Ectodermal cell (in vitro differentiated cells): ENCODE results near the gene ACAP2.
"Not testable (repeated sequence)": the region's sequence is repeated elsewhere in the genome, so short reads cannot be mapped to it uniquely, and the experiment has no call there.

Experiments
- H3K27ac ChIP-seq: 2 replicates; pipeline ENCODE4 v1.7.0; 2013; ENCODE audit warnings: mild to moderate bottlenecking, low read depth, low read length; ENCODE audit not compliant: insufficient read depth, poor library complexity, severe bottlenecking
- H3K27me3 ChIP-seq: 2 replicates; pipeline ENCODE4 v1.7.0; 2013; ENCODE audit warnings: mild to moderate bottlenecking, low read length; ENCODE audit not compliant: insufficient read depth, control insufficient read depth, poor library complexity, severe bottlenecking
- H3K36me3 ChIP-seq: one replicate; pipeline ENCODE4 v1.7.0; 2013; ENCODE audit warnings: low read length; ENCODE audit not compliant: control insufficient read depth, insufficient read depth
- H3K4me1 ChIP-seq: one replicate; pipeline ENCODE4 v1.7.0; 2013; ENCODE audit warnings: low read length; ENCODE audit not compliant: control insufficient read depth, insufficient read depth
- H3K4me3 ChIP-seq: 2 replicates; pipeline ENCODE4 v1.7.0; 2013; ENCODE audit warnings: low read depth, low read length, control low read depth; ENCODE audit not compliant: insufficient read depth
- H3K9me3 ChIP-seq: 2 replicates; pipeline ENCODE4 v1.7.0; 2013; ENCODE audit warnings: mild to moderate bottlenecking, low read length, moderate library complexity; ENCODE audit not compliant: control insufficient read depth
- WGBS, 2 experiments: methylation state at CpG; one replicate each; pipeline ENCODE4 v1.1.7; 2013; ENCODE audit warnings: missing lambda C conversion rate in 2 of 2; 5-methylcytosine and 5-hydroxymethylcytosine counted together

The ACAP2 gene

GRCh38 chr3:195357797-195358196 is 85.0 kb downstream of the ACAP2 start:
- H3K27ac ChIP-seq, H3K4me1 ChIP-seq, H3K9me3 ChIP-seq, H3K4me3 ChIP-seq, H3K36me3 ChIP-seq, H3K27me3 ChIP-seq: not testable (repeated sequence)
- 63 to 78% methylated on average over 1 to 2 of the region's 2 CpGs for WGBS, 2 experiments

DNA sequence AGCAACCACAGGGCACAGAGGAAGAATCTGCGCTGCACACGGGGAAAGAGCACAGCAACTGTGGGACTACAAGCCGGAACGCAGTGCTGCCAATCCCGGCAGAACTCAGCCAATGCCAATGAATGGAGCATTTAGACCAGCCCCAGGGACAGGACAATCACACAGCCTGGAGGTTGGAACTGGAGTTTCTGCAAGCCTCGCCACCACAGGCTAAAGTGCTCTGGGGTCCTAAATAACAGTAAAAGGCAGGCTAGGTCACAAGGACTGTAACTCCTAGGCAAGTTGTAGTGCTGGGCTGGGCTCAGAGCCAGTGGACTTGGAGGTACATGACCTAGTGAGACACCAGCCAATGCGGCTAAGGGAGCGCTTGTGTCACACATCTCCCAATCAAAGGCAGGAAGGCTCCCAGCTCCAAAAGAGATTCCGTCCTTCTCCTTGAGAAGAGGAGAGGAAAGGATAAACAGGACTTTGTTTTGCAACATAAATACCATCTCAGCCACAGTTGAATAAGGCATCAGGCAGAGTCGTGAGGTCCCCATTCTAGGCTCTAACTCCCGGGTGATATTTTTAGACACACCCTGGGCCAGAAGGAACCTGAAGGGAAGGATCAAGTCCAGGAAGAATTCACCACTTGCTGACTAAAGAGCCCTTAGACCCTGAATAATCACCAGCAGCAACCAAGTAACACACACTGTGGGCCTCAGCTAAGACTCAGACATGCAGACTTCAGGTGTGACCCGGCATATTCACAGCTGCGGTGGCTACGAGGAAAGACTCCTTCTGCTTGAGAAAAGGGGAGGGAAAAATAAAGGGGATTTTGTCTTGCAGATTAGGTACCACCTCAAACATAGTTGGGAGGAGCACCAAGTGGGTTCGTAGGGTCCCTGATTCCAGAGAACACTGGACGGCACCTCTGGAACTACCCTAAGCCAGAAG is 86.4 kb downstream of the ACAP2 start:
- Histone ChIP-seq H3K4me1 (no peaks in the 10 kb centered on the region), H3K36me3 (no peaks in the 10 kb centered on the region), H3K4me3 (no peak overlapping the region), H3K27ac (no peak overlapping the region), H3K9me3 (no peaks in the 10 kb centered on the region), H3K27me3 (no peaks in the 10 kb centered on the region)
- 86 to 88% methylated on average over 16 of the region's 16 CpGs for WGBS, 2 experiments

DNA sequence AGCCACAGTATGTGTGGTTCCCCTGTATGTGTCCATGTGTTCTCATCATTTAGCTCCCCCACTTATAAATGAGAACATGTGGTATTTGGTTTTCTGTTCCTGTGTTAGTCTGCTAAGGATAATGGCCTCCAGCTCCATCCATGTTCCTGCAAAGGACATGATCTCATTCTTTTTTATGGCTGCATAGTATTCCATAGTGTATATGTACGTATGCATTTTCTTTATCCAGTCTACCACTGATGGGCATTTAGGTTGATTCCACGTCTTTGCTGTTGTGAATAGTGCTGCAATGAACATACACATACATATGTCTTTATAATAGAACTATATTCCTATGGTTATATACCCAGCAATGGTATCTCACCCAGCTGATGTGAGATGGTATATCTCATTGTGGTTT is 88.8 kb downstream of the ACAP2 start:
- not testable (repeated sequence) for H3K27ac ChIP-seq, H3K4me1 ChIP-seq, H3K27me3 ChIP-seq

GRCh38 chr3:195352895-195353488 is 89.8 kb downstream of the ACAP2 start:
- Histone ChIP-seq H3K36me3 (no peaks in the 10 kb centered on the region), H3K4me1 (no peaks in the 10 kb centered on the region), H3K27ac (no peak overlapping the region), H3K27me3 (no peaks in the 10 kb centered on the region), H3K9me3 (no peaks in the 10 kb centered on the region), H3K4me3 (no peak overlapping the region)
- WGBS, 2 experiments = 92 to 95% methylated on average over 3 to 4 of the region's 4 CpGs

More for the DNA sequence above, 88.8 kb downstream of the ACAP2 start:
- H3K4me3 ChIP-seq, H3K36me3 ChIP-seq, H3K9me3 ChIP-seq: not testable (repeated sequence)
- WGBS, 2 experiments = 83 to 90% methylated on average over 1 of the region's 2 CpGs

GRCh38 chr3:195348426-195349115 is 94.2 kb downstream of the ACAP2 start:
- H3K9me3 ChIP-seq = no peaks in the 10 kb centered on the region
- no peak overlapping the region for H3K4me3 ChIP-seq
- no peaks in the 10 kb centered on the region for H3K4me1 ChIP-seq
- WGBS, 2 experiments = 93 to 100% methylated on average over 3 to 4 of the region's 5 CpGs
- no peaks in the 10 kb centered on the region for H3K36me3 ChIP-seq
- no peaks in the 10 kb centered on the region for H3K27me3 ChIP-seq
- no peak overlapping the region for H3K27ac ChIP-seq

DNA sequence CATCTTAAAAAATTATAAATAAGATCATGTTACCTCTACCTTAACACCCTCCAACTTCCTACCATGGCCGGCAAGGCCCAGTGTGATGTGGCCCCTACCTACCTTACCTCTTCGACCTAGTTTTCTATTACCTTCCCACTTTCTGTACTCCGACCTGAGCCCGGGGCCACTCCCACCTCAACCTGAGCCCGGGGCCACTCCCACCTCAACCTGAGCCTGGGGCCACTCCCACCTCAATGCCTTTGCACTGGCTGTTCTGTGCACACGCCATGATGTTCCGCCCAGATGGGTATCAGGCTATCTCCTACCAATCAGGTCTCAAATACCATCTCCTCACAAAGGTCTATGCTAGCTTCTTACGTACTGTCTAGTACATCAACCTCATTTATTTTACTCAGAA is 105.1 kb downstream of the ACAP2 start:
- 94 to 95% methylated on average over 8 of the region's 8 CpGs for WGBS, 2 experiments
- H3K4me1 ChIP-seq = no peaks in the 10 kb centered on the region
- no peak overlapping the region for H3K4me3 ChIP-seq
- no peaks in the 10 kb centered on the region for H3K9me3 ChIP-seq
- no peaks in the 10 kb centered on the region for H3K27me3 ChIP-seq
- H3K27ac ChIP-seq = no peak overlapping the region
- peaks cover 5% of the 10 kb centered on the region for H3K36me3 ChIP-seq

DNA sequence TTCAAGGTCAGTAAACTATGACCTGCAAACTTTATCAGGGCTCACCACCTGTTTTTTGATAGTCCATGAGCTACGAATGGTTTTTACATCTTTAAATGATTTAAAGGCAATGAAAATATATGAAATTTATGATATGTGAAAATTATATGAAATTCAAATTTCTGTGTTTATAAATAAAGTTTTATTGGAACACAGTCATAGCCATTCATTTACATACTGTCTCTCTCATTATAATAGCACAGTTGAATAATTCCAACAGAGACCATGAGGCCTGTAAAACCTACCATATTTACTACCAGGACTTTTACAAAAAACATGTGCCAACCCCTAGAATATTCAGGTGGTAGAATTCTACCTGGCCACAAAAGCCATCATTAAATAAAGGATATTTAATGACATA is 107.9 kb downstream of the ACAP2 start:
- H3K27me3 ChIP-seq = no peaks in the 10 kb centered on the region
- H3K4me3 ChIP-seq = no peak overlapping the region
- H3K27ac ChIP-seq = no peak overlapping the region
- no peaks in the 10 kb centered on the region for H3K4me1 ChIP-seq
- 100% methylated on average over 1 of the region's 1 CpG; no CpG with 5 or more reads in 1 of the 2 experiments for WGBS, 2 experiments
- peaks cover 4% of the 10 kb centered on the region for H3K36me3 ChIP-seq
- H3K9me3 ChIP-seq = no peaks in the 10 kb centered on the region

- Histone ChIP-seq H3K27me3 (no peaks in the 10 kb centered on the region), H3K4me3 (no peak overlapping the region), H3K36me3 (peaks cover 16% of the 10 kb centered on the region), H3K9me3 (peaks cover 4% of the 10 kb centered on the region), H3K27ac (no peak overlapping the region), H3K4me1 (no peaks in the 10 kb centered on the region)
- WGBS, 2 experiments = 95% methylated on average over 5 of the region's 5 CpGs
These were observed 123.8 kb downstream of the ACAP2 start for GRCh38 chr3:195319060-195319459.

DNA sequence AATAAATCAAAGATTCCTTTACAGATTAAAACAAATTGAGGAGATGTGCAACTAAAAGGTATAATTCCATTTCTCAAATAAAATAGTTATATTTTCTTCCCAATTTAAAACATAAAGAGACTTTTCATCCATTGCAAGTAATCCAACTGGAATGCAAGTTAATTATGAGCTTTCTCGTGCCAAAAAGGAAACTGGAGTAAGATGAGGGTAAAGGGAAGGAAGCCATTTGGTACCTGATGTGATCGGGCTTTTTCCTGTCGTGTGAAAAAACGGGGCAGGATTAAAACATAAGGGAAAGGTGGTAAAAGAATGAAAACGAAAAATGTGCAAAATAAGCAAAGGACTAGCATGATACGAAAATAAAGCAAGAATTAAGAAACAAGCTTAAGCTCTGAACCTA is 130.1 kb downstream of the ACAP2 start:
- H3K4me1 ChIP-seq = no peaks in the 10 kb centered on the region
- no peaks in the 10 kb centered on the region for H3K9me3 ChIP-seq
- H3K36me3 ChIP-seq = no peaks in the 10 kb centered on the region
- 90 to 97% methylated on average over 6 of the region's 6 CpGs for WGBS, 2 experiments
- no peak overlapping the region for H3K4me3 ChIP-seq
- no peaks in the 10 kb centered on the region for H3K27me3 ChIP-seq
- no peak overlapping the region for H3K27ac ChIP-seq

DNA sequence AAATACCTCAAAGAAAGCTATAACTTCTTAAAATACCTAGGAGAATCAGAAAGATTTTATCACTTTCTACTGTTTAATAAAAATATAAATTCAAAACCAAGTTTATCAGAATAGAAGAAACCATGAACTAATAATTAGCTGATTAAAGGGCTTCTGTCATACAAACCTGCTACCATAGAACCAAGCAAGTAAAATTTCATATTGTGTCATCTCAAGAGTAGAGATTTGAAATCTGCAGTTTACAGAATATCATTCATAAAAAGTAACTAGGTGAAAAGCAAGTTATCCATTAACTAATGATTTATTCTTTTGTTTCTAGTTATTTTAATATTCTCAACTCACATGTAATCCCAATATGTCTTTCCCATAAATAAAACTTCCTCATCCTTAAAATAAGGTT is 135.1 kb downstream of the ACAP2 start:
- no peak overlapping the region for H3K27ac ChIP-seq
- no peaks in the 10 kb centered on the region for H3K4me1 ChIP-seq
- H3K36me3 ChIP-seq = no peaks in the 10 kb centered on the region
- H3K27me3 ChIP-seq = no peaks in the 10 kb centered on the region
- H3K9me3 ChIP-seq = no peaks in the 10 kb centered on the region
- no peak overlapping the region for H3K4me3 ChIP-seq
